Keratinocyte (primary cell): ENCODE data around the gene JMJD7. TPM values are rescaled to one million over a fixed set of nuclear protein-coding genes. Genes with fewer than 3 reads are reported as not detected.

Experiments used
- DNase-seq: peaks from one replicate; pipeline ENCODE4 v3.0.0-alpha.2; 2011; ENCODE audit warnings: low read depth, missing footprints, low spot score
- FAIRE-seq: peaks from 2 replicates; lab custom pipeline; 2011; peaks lifted over from hg19 to GRCh38; lab: Jason Lieb, UNC
- H2AFZ ChIP-seq: 2 replicates; pipeline ENCODE4 v1.6.0; 2012; ENCODE audit warnings: low read length, control low read depth, inconsistent platforms; ENCODE audit not compliant: control insufficient read depth
- H3K27ac ChIP-seq: 2 replicates; pipeline ENCODE4 v1.5.1; 2011; ENCODE audit warnings: low read length; ENCODE audit not compliant: control insufficient read depth, insufficient read depth
- H3K27me3 ChIP-seq: 3 replicates; pipeline ENCODE4 v1.6.0; 2011; ENCODE audit warnings: low read length; ENCODE audit not compliant: control insufficient read depth, insufficient read depth; ENCODE audit errors: extremely low read depth
- H3K36me3 ChIP-seq, 2 experiments: 2 replicates in 1 of 2; 3 replicates in 1 of 2; pipeline ENCODE4 v1.5.1; 2011; ENCODE audit warnings: low read length in 2 of 2, mild to moderate bottlenecking in 1 of 2; ENCODE audit not compliant: control insufficient read depth in 2 of 2, insufficient read depth in 2 of 2; ENCODE audit errors: extremely low read depth in 1 of 2
- H3K4me1 ChIP-seq: 3 replicates; pipeline ENCODE4 v1.5.1; 2011; ENCODE audit warnings: low read length; ENCODE audit not compliant: control insufficient read depth, insufficient read depth; ENCODE audit errors: extremely low read depth
- H3K4me2 ChIP-seq: 3 replicates; pipeline ENCODE4 v1.6.0; 2011; ENCODE audit warnings: low read depth, low read length; ENCODE audit not compliant: control insufficient read depth, insufficient read depth; ENCODE audit errors: extremely low read depth
- H3K4me3 ChIP-seq, 3 experiments: fragments of 200-600 bp in 1 of 3; sonication (generic) in 1 of 3; 2 replicates in 2 of 3; 3 replicates in 1 of 3; pipeline ENCODE4 v1.5.1; 2011 to 2016; ENCODE audit warnings: low read length in 3 of 3, mild to moderate bottlenecking in 3 of 3, control low read depth in 2 of 3, inconsistent platforms in 1 of 3, low read depth in 1 of 3, mixed read lengths in 1 of 3, mixed run types in 1 of 3, moderate library complexity in 1 of 3; ENCODE audit not compliant: control insufficient read depth in 2 of 3, insufficient read depth in 2 of 3; ENCODE audit errors: extremely low read depth in 1 of 3
- H3K79me2 ChIP-seq: 2 replicates; pipeline ENCODE4 v1.6.0; 2012; ENCODE audit warnings: low read length; ENCODE audit not compliant: control insufficient read depth, insufficient read depth
- H3K9ac ChIP-seq: 3 replicates; pipeline ENCODE4 v1.6.0; 2011; ENCODE audit warnings: low read length; ENCODE audit not compliant: control insufficient read depth, insufficient read depth; ENCODE audit errors: extremely low read depth
- H3K9me1 ChIP-seq: 3 replicates; pipeline ENCODE4 v1.6.0; 2011; ENCODE audit warnings: low read length; ENCODE audit not compliant: control insufficient read depth, insufficient read depth; ENCODE audit errors: extremely low read depth
- H3K9me3 ChIP-seq: 2 replicates; pipeline ENCODE4 v1.5.1; 2012; ENCODE audit warnings: low read depth, low read length; ENCODE audit not compliant: control insufficient read depth
- H4K20me1 ChIP-seq: 3 replicates; pipeline ENCODE4 v1.6.0; 2011; ENCODE audit warnings: low read length; ENCODE audit not compliant: control insufficient read depth, insufficient read depth; ENCODE audit errors: extremely low read depth
- EZH2 ChIP-seq: IDR thresholded peaks from one replicate; pipeline ENCODE4 v1.6.1; 2012; ENCODE audit warnings: inconsistent platforms, mild to moderate bottlenecking, low read length, moderate library complexity
- dilution Hi-C: fragments of 300-500 bp; cut with MboI; formaldehyde crosslinking; loops from one replicate; pipeline ENCODE4 v1.7.0; 2020; ENCODE audit warnings: low sequenced_read_pairs; ENCODE audit not compliant: extremely low pct_ligation_motif_present
- polyA plus RNA-seq, 5 experiments: library from polyadenylated mRNA; depleted of rRNA in 3 of 5; stranded (reverse) in 3 of 5; stranded (forward) in 1 of 5; unstranded in 1 of 5; fragments of >200 nt; gene quantifications; 1 replicate in 1 of 5; 2 replicates in 3 of 5; 3 replicates in 1 of 5; pipeline versions ENCODE4 v1.2.1 to v1.2.3, GENCODE V29; 2011 to 2012; ENCODE audit warnings: missing spikeins in 2 of 5, low read depth in 1 of 5, low replicate concordance in 1 of 5
- TF ChIP-seq, protein P1 (sequence below), 3 experiments: IDR thresholded peaks in 1 of 3; conservative IDR thresholded peaks in 1 of 3; optimal IDR thresholded peaks in 1 of 3; 2 replicates in 2 of 3; 3 replicates in 1 of 3; pipeline versions ENCODE3 to v1.5.1; 2011; ENCODE audit warnings: low read length in 3 of 3, mild to moderate bottlenecking in 3 of 3, moderate library complexity in 2 of 3, control low read depth in 1 of 3, inconsistent platforms in 1 of 3; ENCODE audit not compliant: insufficient read depth in 2 of 3; ENCODE audit errors: extremely low read depth in 1 of 3

JMJD7 gene
- polyA plus RNA-seq, 1 donor (not counting 4 experiments of a cell fraction or from before 2014, with no cell fraction given) = 8.2 TPM

DNA sequence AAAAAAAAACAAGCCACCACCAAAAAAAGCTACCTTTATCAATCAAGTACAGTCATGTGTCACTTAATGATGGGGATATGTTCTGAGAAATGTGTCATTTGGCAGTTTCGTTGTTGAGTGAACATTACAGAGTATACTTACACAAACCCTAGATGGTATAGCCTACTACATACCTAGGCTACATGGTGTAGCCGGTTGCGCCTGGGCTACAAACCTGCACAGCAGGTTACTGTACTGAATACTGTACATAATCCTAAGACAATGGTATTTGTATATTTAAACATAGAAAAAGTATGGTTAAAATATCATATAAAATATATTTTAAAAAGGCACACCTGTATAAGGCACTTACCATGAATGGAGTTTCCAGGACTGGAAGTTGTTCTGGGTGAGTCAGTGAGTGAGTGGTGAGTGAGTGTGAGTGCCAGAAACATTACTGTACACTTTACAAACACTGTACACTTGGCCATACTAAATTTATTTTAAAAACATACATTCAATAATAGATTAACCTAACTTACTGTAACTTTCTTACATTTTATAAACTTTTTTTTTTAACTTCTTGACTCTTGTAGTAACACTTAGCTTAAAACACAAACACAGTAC, 25.9 kb upstream of the JMJD7 start:
- no peaks in the 10 kb centered on the region for H4K20me1 ChIP-seq
- no peaks in the 10 kb centered on the region for H3K9me1 ChIP-seq
- H3K9me3 ChIP-seq = no peaks in the 10 kb centered on the region
- H3K4me2 ChIP-seq = peak overlapping the region; percentile 41
- H3K36me3 ChIP-seq = peaks cover 4 to 22% of the 10 kb centered on the region in 2 experiments
- H3K27me3 ChIP-seq = no peaks in the 10 kb centered on the region
- peak overlapping the region in 1 of 3 experiments; percentile 2 for H3K4me3 ChIP-seq
- dilution Hi-C loops = no loop called here
- TF ChIP-seq EZH2 = no peak
- TF ChIP-seq, protein P1, sequence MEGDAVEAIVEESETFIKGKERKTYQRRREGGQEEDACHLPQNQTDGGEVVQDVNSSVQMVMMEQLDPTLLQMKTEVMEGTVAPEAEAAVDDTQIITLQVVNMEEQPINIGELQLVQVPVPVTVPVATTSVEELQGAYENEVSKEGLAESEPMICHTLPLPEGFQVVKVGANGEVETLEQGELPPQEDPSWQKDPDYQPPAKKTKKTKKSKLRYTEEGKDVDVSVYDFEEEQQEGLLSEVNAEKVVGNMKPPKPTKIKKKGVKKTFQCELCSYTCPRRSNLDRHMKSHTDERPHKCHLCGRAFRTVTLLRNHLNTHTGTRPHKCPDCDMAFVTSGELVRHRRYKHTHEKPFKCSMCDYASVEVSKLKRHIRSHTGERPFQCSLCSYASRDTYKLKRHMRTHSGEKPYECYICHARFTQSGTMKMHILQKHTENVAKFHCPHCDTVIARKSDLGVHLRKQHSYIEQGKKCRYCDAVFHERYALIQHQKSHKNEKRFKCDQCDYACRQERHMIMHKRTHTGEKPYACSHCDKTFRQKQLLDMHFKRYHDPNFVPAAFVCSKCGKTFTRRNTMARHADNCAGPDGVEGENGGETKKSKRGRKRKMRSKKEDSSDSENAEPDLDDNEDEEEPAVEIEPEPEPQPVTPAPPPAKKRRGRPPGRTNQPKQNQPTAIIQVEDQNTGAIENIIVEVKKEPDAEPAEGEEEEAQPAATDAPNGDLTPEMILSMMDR (optimal IDR thresholded peaks at IDR 0.05 in 1 of 3, IDR thresholded peaks at IDR 0.05 in 1 of 3, conservative IDR thresholded peaks at IDR 0.05 in 1 of 3; ENCODE audit: extremely low read depth in 1 of 3, insufficient read depth in 2 of 3, low read length in 3 of 3) = no peak
- peaks cover 52% of the 10 kb centered on the region for H3K79me2 ChIP-seq
- H2AFZ ChIP-seq = no peak overlapping the region
- DNase-seq (no peak), FAIRE-seq (peak; percentile 60)
- peak overlapping the region; percentile 99 for H3K27ac ChIP-seq
- peaks cover 83% of the 10 kb centered on the region for H3K4me1 ChIP-seq
- H3K9ac ChIP-seq = peak overlapping the region; percentile 43

GRCh38 chr15:41804361-41804760, 23.5 kb upstream of the JMJD7 start:
- dilution Hi-C loops = no loop called here
- Histone ChIP-seq H2AFZ (no peak overlapping the region), H3K27ac (peak overlapping the region; percentile 99), H3K9ac (peak overlapping the region; percentile 78), H4K20me1 (no peaks in the 10 kb centered on the region), H3K36me3 (peaks cover 4 to 25% of the 10 kb centered on the region in 2 experiments), H3K9me3 (no peaks in the 10 kb centered on the region), H3K27me3 (no peaks in the 10 kb centered on the region), H3K9me1 (no peaks in the 10 kb centered on the region), H3K4me1 (peaks cover 79% of the 10 kb centered on the region), H3K4me2 (peak overlapping the region; percentile 70), H3K4me3 (peak overlapping the region in 1 of 3 experiments; percentile 29), H3K79me2 (peaks cover 50% of the 10 kb centered on the region)
- peak; percentile 99 for FAIRE-seq
- peak; percentile 99 for DNase-seq
- TF ChIP-seq, protein P1 (optimal IDR thresholded peaks at IDR 0.05 in 1 of 3, IDR thresholded peaks at IDR 0.05 in 1 of 3, conservative IDR thresholded peaks at IDR 0.05 in 1 of 3; ENCODE audit: extremely low read depth in 1 of 3, insufficient read depth in 2 of 3, low read length in 3 of 3) = no peak
- no peak for TF ChIP-seq EZH2
